ENCODE measurements around the gene SERPINA5.
"Not testable (repeated sequence)": the region's sequence is repeated elsewhere in the genome, so short reads cannot be mapped to it uniquely, and the experiment has no call there.

SERPINA5 gene

DNA sequence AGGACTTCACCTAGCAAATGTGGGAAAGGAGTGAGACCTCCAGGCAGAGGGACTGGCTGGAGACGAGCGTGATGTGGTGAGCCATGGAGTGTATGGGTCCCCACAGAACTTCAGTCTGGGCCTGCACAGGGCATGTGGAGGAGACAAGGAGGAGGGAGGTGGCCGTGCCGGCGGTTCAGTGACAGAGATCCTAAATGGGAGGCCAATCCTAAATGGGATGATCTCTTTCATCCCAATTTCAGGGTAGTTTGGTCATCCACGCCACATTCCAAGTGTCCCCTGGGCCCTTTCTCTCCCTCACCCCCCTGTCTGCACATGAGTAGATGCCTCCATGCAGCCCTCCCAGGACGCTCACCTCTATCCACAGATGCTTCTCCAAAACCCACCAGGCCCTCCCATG lies 13.2 kb downstream of the SERPINA5 start:
- Mint-ChIP-seq H3K27ac (no peak overlapping the region), H3K27me3 (no peaks in the 10 kb centered on the region), H3K9me3 (peaks cover 8% of the 10 kb centered on the region), H3K4me3 (no peak overlapping the region), H3K36me3 (no peaks in the 10 kb centered on the region), H3K4me1 (no peaks in the 10 kb centered on the region)
- DNase-seq (ENCODE audit: low spot score in 2 of 2) (no peak), ATAC-seq (ENCODE audit: low read depth) (no peak)

GRCh38 chr14:94595912-94596311 lies 14.7 kb downstream of the SERPINA5 start:
- Mint-ChIP-seq H3K27ac (no peak overlapping the region), H3K4me1 (no peaks in the 10 kb centered on the region), H3K36me3 (no peaks in the 10 kb centered on the region), H3K27me3 (peaks cover under 1% of the 10 kb centered on the region), H3K4me3 (no peak overlapping the region), H3K9me3 (peaks cover 8% of the 10 kb centered on the region)
- DNase-seq (ENCODE audit: low spot score in 2 of 2), result no peak
- ATAC-seq (ENCODE audit: low read depth), result no peak

- Mint-ChIP-seq H3K36me3 (no peaks in the 10 kb centered on the region), H3K27me3 (peaks cover 3% of the 10 kb centered on the region), H3K4me3 (no peak overlapping the region), H3K4me1 (no peaks in the 10 kb centered on the region), H3K27ac (no peak overlapping the region), H3K9me3 (peaks cover 5% of the 10 kb centered on the region)
- DNase-seq (ENCODE audit: low spot score in 2 of 2) (no peak), ATAC-seq (ENCODE audit: low read depth) (no peak)
Measured at GRCh38 chr14:94596361-94596760, 15.1 kb downstream of the SERPINA5 start.

DNA sequence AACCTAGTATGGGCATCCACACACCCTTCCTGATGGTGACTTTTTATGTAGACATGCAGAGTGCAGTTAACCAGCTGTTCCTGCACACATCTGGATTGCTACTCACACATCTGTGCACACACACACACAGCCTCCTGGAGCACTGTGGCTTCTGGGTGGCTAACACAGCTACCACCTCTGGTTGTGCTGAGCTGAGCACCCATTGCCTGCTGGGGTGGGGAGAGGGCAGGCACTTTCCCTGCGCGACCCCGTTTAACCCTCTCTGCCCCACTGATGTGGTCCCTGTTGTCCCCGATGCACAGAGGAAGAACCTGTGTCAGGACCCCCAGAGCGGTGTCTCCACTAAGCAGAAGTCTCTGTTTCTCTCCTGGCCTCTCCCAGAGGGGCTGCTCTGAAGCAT lies 16.6 kb downstream of the SERPINA5 start:
- DNase-seq (ENCODE audit: low spot score in 2 of 2) (no peak), ATAC-seq (ENCODE audit: low read depth) (no peak)
- Mint-ChIP-seq H3K9me3 (peaks cover 3% of the 10 kb centered on the region), H3K4me3 (no peak overlapping the region), H3K36me3 (no peaks in the 10 kb centered on the region), H3K27me3 (peaks cover 3% of the 10 kb centered on the region), H3K27ac (no peak overlapping the region), H3K4me1 (no peaks in the 10 kb centered on the region)

- DNase-seq (ENCODE audit: low spot score in 2 of 2), result no peak
- no peak for ATAC-seq (ENCODE audit: low read depth)
- Mint-ChIP-seq H3K27ac (no peak overlapping the region), H3K36me3 (no peaks in the 10 kb centered on the region), H3K9me3 (peaks cover 3% of the 10 kb centered on the region), H3K4me3 (no peak overlapping the region), H3K27me3 (peaks cover 3% of the 10 kb centered on the region), H3K4me1 (no peaks in the 10 kb centered on the region)
Measured at GRCh38 chr14:94598506-94598815, 17.2 kb downstream of the SERPINA5 start.

DNA sequence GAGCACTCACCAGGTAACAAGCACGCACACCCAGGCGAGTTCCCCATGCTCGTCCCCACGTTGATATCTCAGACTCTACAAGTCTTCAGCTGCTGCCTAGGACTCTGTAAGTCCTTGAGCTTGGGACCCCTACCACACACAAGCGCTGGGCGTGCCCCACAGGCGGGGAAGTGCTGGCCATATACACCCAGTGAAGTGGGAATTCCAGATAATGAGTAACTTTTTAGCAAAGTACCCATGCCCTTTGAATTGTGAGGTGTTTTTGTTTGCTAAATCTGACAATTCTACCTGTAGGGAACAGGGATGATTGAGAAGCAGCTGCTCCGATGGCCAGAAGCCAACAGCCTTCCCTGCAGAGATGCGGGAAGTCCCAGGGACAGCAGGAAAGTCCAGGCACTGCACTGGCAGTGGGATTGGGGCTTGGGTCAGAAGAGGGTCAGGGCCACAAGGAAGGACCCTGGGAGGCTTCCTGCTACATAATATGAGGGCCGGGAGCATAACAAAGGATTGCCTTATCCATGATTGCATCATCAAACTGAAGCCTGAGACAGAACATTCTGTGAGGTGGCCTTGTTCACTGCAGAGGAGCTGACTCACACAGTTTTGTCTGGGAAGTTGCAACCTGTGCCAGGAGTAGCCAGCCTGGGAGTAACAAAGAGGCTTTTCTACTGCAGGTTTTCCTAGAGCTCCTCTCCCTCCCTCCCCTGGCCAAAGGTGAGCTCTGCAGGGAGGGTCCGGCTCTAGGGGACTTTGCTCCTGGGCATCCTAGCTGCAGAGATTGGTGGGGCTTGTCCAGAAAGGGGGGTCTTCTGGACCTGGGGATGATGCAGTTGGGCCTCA lies 17.8 kb downstream of the SERPINA5 start:
- Mint-ChIP-seq H3K27me3 (peaks cover 3% of the 10 kb centered on the region), H3K4me1 (no peaks in the 10 kb centered on the region), H3K27ac (no peak overlapping the region), H3K36me3 (no peaks in the 10 kb centered on the region), H3K4me3 (no peak overlapping the region), H3K9me3 (peaks cover 3% of the 10 kb centered on the region)
- no peak for DNase-seq (ENCODE audit: low spot score in 2 of 2)
- ATAC-seq (ENCODE audit: low read depth), result no peak

GRCh38 chr14:94599656-94600004 lies 18.4 kb downstream of the SERPINA5 start:
- peaks cover 3% of the 10 kb centered on the region for H3K9me3 Mint-ChIP-seq
- H3K4me3 Mint-ChIP-seq, result no peak overlapping the region
- DNase-seq (ENCODE audit: low spot score in 2 of 2) (no peak), ATAC-seq (ENCODE audit: low read depth) (no peak)
- H3K27me3 Mint-ChIP-seq, result peaks cover 3% of the 10 kb centered on the region
- no peaks in the 10 kb centered on the region for H3K4me1 Mint-ChIP-seq
- no peaks in the 10 kb centered on the region for H3K36me3 Mint-ChIP-seq
- no peak overlapping the region for H3K27ac Mint-ChIP-seq

GRCh38 chr14:94600148-94600545 lies 18.9 kb downstream of the SERPINA5 start:
- H3K4me1 Mint-ChIP-seq, result no peaks in the 10 kb centered on the region
- no peak for ATAC-seq (ENCODE audit: low read depth)
- H3K27me3 Mint-ChIP-seq, result peaks cover 3% of the 10 kb centered on the region
- no peak overlapping the region for H3K27ac Mint-ChIP-seq
- H3K36me3 Mint-ChIP-seq, result no peaks in the 10 kb centered on the region
- peaks cover 3% of the 10 kb centered on the region for H3K9me3 Mint-ChIP-seq
- DNase-seq (ENCODE audit: low spot score in 2 of 2), result no peak
- H3K4me3 Mint-ChIP-seq, result no peak overlapping the region

- Mint-ChIP-seq H3K4me3 (no peak overlapping the region), H3K27ac (no peak overlapping the region), H3K27me3 (peaks cover 3% of the 10 kb centered on the region), H3K4me1 (no peaks in the 10 kb centered on the region), H3K36me3 (no peaks in the 10 kb centered on the region), H3K9me3 (peaks cover 3% of the 10 kb centered on the region)
- DNase-seq (ENCODE audit: low spot score in 2 of 2) (no peak), ATAC-seq (ENCODE audit: low read depth) (no peak)
Measured at GRCh38 chr14:94601884-94602391, 20.7 kb downstream of the SERPINA5 start.

DNA sequence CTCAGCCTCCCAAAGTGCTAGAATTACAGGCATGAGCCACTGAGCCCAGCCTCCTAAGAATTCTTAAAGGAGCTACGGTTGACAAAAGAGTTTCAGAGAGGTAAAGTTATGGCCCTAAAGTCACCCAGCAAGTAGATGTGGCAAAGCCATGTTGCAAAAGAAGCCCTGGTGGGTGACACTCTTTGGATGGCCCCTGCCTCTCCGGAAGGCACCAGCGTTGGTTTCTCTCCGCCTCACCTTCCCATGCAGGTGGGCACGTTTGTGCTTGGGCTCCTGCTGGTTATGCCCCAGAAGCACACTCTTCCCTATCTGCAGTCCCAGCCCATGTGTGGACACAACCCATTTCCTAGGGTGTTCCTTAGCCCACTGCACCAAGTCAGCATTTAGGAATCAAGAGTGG lies 21.5 kb downstream of the SERPINA5 start:
- Mint-ChIP-seq H3K9me3 (peaks cover 7% of the 10 kb centered on the region), H3K4me1 (no peaks in the 10 kb centered on the region), H3K27me3 (peaks cover 3% of the 10 kb centered on the region), H3K27ac (no peak overlapping the region), H3K36me3 (no peaks in the 10 kb centered on the region), H3K4me3 (no peak overlapping the region)
- DNase-seq (ENCODE audit: low spot score in 2 of 2) (no peak), ATAC-seq (ENCODE audit: low read depth) (no peak)

- ATAC-seq (ENCODE audit: low read depth), result no peak
- Mint-ChIP-seq H3K27me3 (peaks cover 3% of the 10 kb centered on the region), H3K4me3 (no peak overlapping the region), H3K27ac (no peak overlapping the region), H3K36me3 (no peaks in the 10 kb centered on the region), H3K4me1 (no peaks in the 10 kb centered on the region), H3K9me3 (peaks cover 8% of the 10 kb centered on the region)
- no peak for DNase-seq (ENCODE audit: low spot score in 2 of 2)
Measured at GRCh38 chr14:94605361-94605760, 24.1 kb downstream of the SERPINA5 start.

DNA sequence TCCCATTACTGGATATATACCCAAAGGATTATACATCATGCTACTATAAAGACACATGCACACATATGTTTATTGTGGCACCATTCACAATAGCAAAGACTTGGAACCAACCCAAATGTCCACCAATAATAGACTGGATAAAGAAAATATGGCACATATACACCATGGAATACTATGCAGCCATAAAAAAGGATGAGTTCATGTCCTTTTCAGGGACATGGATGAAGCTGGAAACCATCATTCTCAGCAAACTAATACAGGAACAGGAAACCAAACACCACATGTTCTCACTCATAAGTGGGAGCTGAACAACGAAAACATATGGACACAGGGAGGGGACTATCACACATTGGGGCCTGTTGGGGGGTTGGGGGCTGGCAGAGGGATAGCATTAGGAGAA lies 27.7 kb downstream of the SERPINA5 start:
- ATAC-seq (ENCODE audit: low read depth); H3K4me3 Mint-ChIP-seq; H3K9me3 Mint-ChIP-seq; H3K36me3 Mint-ChIP-seq; H3K27ac Mint-ChIP-seq; H3K27me3 Mint-ChIP-seq; H3K4me1 Mint-ChIP-seq; DNase-seq (ENCODE audit: low spot score in 2 of 2): not testable (repeated sequence)

DNA sequence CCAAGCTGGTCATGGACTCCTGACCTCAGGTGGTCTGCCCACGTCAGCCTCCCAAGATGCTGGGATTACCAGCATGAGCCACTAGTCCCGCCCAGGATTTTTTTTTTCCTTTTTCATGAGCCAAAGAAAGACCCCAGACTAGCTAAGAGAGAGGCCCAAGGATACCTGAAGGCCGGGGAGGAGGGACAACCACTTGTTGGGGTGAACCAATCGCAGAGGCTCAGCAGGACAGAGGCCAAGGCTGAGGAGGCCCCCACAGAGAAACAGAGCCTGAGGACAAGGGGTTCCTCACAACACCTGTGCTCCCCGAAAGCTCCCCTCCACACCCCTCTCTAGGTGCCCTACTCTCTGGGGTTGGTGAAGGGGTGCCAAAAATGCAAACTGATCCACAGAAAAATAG lies 30.0 kb downstream of the SERPINA5 start:
- DNase-seq (ENCODE audit: low spot score in 2 of 2) (no peak), ATAC-seq (ENCODE audit: low read depth) (no peak)
- H3K9me3 Mint-ChIP-seq, result peaks cover 5% of the 10 kb centered on the region
- no peaks in the 10 kb centered on the region for H3K36me3 Mint-ChIP-seq
- no peak overlapping the region for H3K27ac Mint-ChIP-seq
- H3K4me3 Mint-ChIP-seq, result no peak overlapping the region
- no peaks in the 10 kb centered on the region for H3K4me1 Mint-ChIP-seq
- H3K27me3 Mint-ChIP-seq, result no peaks in the 10 kb centered on the region

GRCh38 chr14:94612174-94612573 lies 30.9 kb downstream of the SERPINA5 start, which contains the start of gene SERPINA3:
Gene SERPINA3, plus strand, starts transcription at chr14:94612391. Its CDS starts 2,051 bp downstream, at chr14:94614442.
- no peaks in the 10 kb centered on the region for H3K27me3 Mint-ChIP-seq
- H3K27ac Mint-ChIP-seq, result no peak within 1 kb of the TSS
- H3K4me1 Mint-ChIP-seq, result no peaks in the 10 kb centered on the region
- peaks cover 9% of the 10 kb centered on the region for H3K9me3 Mint-ChIP-seq
- no peak within 1 kb of the TSS for H3K4me3 Mint-ChIP-seq
- no peaks in the 10 kb centered on the region for H3K36me3 Mint-ChIP-seq
- ATAC-seq (ENCODE audit: low read depth) (no peak), DNase-seq (ENCODE audit: low spot score in 2 of 2) (no peak)

Measured in memory B cell (primary cell).